C4-2B (cell line): Measurements from ENCODE around the gene PDSS1.
"Not testable (repeated sequence)": the region's sequence is repeated elsewhere in the genome, so short reads cannot be mapped to it uniquely, and the experiment has no call there.

Source experiments
- H3K27ac ChIP-seq: fragments of 450-650 bp; 2 replicates; pipeline ENCODE4 v1.5.1; 2017
- ZFX ChIP-seq: fragments of 450-650 bp; IDR thresholded peaks from 2 replicates; pipeline ENCODE4 v1.6.1; 2017
- TF ChIP-seq, protein P1 (sequence below): fragments of 450-650 bp; conservative IDR thresholded peaks from 2 replicates; pipeline ENCODE4 v1.5.1; 2017; ENCODE audit warnings: mild to moderate bottlenecking

Gene PDSS1

DNA sequence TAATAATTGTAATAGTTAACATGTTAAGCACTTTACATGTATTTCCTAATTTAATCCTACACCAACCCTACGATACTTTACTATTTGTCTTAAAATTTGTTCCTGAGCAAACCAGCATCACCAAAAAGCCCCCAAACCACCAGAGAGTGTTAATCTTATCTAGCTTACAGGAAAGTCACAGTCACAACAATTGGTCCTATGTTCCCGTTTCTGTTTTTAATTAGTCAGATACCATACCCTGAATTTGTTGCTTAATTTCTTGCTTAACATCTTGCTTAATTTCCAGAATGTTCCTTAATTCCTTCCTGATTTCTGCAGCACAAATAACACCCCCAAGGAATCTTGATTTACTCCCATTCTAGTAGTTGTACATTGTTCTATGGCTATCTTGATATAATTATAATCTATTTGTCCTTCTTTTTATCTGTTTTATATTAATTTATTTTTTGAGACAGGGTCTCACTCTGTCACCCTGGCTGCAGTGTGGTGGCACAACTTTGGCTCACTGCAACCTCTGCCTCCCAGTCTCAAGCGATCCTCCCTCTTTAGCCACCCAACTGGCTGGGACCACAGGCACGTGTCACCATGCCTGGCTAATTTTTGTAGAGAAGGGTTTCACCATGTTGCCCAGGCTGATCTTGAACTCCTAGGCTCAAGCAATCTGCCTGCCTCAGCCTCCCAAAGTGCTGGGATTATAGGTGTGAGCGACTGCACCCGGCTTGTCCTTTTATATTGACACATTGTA, 6.6 kb upstream of the PDSS1 start:
- H3K27ac ChIP-seq = no peak overlapping the region
- no peak for TF ChIP-seq ZFX
- TF ChIP-seq, protein P1, sequence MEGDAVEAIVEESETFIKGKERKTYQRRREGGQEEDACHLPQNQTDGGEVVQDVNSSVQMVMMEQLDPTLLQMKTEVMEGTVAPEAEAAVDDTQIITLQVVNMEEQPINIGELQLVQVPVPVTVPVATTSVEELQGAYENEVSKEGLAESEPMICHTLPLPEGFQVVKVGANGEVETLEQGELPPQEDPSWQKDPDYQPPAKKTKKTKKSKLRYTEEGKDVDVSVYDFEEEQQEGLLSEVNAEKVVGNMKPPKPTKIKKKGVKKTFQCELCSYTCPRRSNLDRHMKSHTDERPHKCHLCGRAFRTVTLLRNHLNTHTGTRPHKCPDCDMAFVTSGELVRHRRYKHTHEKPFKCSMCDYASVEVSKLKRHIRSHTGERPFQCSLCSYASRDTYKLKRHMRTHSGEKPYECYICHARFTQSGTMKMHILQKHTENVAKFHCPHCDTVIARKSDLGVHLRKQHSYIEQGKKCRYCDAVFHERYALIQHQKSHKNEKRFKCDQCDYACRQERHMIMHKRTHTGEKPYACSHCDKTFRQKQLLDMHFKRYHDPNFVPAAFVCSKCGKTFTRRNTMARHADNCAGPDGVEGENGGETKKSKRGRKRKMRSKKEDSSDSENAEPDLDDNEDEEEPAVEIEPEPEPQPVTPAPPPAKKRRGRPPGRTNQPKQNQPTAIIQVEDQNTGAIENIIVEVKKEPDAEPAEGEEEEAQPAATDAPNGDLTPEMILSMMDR = no peak

DNA sequence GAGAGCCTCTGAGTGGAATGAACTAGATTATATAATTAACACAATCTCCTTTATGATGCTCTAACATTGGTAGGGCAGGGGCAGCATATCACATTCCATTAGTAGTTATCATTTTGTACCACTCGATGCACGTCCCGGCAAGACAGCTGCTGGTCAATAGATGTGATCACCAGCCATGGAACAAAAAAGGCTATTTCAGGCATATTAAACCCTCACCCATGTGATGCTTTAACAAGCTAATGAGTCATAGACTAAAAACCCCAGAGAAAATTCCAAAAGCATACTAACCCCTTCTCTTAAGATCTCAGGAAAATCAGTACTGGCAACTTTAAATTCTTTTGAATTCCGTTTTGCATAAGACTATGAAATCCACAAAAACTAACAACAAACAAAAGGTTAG, 3.0 kb upstream of the PDSS1 start:
- H3K27ac ChIP-seq = not testable (repeated sequence)

DNA sequence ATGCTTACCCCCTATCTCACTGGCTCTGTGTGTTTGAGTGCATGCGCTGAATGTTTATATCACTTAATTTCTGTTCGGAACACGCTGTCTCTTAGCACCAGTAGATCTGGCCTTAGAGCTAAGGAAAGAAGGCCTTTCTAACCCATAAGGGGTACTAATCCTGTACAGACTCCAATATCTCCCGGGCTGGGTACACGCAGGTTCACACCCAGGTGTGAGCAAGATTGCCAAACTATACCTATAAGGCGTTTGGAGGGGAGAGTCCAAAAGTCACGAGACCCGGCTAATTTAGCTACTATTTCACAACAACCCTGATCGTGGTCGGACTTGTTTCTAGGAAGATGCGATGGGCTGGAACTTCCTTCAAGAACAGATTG, 727 bp upstream of the PDSS1 start:
- no peak for TF ChIP-seq ZFX
- TF ChIP-seq, protein P1 = no peak
- peak overlapping the region; percentile 94 for H3K27ac ChIP-seq

DNA sequence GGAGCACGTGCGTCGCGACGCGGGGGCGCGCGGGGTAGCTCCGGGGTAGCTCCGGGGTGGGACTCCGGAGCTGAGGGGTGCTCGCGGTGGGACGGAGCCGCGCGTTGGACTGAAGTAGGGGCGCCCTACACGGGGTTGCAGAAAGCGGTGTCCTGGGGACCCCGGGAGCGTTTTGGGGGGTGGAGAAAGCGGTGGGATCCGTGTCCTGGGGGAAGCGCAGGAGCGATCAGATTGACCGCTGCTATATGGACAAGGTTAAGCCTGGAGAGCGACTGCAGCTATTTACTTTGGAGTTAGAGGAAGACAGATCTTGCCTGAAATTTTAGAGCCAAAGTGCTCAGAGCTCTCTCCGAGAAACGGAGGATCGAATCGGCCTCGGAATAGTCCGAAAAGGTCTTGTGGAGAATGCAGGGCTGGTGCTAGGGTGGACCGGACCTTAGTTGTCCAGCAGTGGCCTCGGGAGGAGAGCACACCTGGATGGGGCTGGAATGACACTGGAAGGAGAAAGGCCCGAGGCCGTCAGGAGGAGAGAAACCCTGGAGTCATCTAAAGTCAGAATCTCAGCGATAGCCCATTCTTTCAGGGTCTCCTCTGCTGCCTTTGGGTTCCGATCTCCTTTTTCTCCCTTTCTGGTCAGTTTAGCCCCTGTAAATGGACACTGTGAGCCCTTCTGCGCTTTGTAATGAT, 564 bp downstream of the PDSS1 start:
- peak overlapping the region; percentile 94 for H3K27ac ChIP-seq
- TF ChIP-seq, protein P1 = no peak
- TF ChIP-seq ZFX = no peak

DNA sequence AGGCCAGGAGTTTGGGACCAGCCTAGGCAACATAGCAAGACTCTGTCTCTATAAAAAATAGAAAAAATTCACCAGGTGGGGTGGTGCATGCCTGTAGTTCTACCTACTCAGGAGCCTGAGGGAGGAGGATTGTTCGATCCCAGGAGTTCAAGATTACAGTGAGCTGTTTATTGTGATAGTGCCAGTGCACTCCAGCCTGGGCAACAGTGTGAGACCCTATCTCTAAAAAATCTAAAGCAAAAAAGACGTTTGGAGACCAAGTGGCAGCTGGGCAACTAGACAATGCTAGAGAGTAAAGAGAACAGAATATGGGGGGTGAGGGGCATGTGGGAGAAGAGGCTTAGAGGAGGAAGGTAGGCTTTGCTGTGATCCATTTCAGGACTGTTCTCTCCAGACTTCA, 1.4 kb downstream of the PDSS1 start:
- peak overlapping the region; percentile 94 for H3K27ac ChIP-seq

DNA sequence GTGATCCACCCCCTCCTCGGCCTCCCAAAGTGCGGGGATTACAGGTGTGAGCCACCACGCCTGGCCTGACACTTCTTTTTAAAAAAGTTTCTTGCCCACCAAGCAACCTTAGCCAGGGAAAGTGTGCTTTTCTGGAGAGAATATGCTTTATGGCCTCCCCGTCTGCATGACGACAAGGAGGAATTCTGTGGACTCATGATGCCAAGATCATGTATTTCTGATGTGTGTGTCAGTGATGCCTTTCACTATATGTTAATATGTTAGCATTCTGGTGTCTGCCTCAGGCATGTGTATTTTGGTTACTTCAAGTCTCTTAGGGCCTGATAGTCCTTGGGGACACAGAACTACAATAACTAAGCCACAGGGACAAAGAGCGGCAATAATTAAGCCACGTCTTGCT, 2.1 kb downstream of the PDSS1 start:
- H3K27ac ChIP-seq = peak overlapping the region; percentile 94; the same call in 1 of the 2 replicates
- TF ChIP-seq, protein P1 = no peak
- no peak for TF ChIP-seq ZFX

More for the DNA sequence above, 1.4 kb downstream of the PDSS1 start:
- no peak for TF ChIP-seq ZFX
- TF ChIP-seq, protein P1 = no peak

DNA sequence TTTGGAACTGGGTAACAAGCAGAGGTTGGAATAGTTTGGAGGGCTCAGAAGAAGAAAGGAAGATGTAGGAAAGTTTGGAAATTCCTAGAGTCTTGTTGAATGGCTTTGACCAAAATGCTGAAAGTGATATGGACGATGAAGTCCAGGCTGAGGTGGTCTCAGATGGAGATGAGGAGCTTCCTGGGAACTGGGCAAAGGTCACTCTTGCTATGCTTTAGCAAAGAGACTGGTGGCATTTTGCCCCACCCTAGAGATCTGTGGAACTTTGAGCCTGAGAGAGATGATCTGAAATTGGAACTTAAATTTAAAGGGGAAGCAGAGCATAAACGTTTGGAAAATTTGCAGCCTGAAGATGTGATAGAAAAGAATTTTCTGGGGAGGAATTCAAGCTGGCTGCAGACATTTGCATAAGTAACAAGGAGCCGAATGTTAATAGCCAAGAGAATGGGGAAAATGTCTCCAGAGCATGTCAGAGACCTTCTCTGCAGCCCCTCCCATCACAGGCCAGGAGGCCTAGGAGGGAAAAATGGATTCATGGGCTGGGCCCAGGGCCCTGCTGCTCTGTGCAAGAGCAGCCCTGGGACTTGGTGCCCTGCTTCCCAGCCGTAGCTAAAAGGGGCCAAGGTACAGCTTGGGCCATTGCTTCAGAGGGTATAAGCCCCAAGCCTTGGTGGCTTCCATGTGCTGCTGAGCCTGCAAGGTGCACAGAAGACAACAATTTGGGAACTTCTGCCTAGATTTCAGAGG, 3.6 kb downstream of the PDSS1 start:
- TF ChIP-seq ZFX = no peak
- TF ChIP-seq, protein P1 = no peak
- H3K27ac ChIP-seq = no peak overlapping the region
